ENCODE results near the gene RGS3.
"Not testable (repeated sequence)": the region's sequence is repeated elsewhere in the genome, so short reads cannot be mapped to it uniquely, and the experiment has no call there.

The RGS3 gene

DNA sequence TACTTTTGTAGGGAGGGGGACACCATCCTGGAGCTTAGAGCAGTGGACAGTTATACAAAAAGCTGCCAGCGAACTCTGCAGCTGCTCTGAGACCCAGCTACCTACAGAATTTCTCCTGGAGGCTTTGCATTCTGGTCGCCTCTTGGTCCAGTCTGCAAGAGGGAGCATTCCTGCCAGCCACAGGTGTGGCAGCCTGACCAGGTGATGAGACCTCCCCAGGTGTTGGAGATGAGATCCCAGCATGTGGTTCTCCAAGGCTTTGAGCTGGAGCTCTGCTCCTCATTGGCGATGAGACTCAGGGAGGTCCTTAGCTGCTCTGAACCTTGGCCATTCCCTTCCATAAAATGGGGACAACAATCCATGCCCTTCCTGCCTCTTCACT, 69.3 kb downstream of the RGS3 start:
- ATAC-seq: no peak

DNA sequence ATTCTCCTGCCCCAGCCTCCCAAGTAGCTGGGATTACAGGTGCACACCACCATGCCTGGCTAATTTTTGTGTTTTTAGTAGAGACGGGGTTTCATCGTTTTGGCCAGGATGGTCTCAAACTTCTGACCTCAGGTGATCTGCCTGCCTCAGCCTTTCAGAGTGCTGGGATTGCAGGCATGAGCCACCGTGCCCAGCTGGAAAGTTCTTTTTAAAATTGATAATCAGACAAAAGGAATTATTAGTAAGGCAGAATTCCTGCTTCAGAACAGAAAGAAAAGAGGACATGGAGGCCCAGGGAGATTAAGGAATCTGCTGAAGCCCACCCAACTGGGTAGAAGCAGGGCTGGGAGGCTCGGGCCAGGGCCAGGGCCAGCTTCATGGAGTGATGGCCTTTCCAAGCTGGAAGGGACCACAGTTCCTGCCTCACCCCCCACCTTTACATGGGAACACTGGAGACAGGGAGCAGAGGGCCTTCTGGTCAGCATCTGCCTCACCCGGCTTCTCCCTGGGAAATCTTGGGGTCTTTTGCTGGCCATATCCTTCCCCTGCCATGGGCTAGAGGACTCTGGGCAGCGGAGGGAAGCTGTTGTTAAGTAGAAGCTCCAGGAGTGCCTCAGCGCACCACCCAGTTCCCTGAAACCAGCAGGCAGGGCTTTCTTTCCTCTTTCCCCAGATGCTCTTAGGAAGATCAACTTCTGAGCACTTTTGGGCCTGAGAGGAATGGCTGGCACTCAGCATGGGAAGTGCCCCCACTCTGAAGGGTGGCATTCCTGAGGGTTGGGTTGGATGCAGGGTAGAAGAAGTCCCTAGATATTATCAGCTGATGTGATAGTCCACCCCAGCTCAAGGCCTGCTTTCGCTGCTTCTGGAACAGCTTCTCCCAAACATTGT, 70.1 kb downstream of the RGS3 start:
- ATAC-seq: no peak

GRCh38 chr9:113535756-113536155, 72.2 kb downstream of the RGS3 start:
- no peak for ATAC-seq

DNA sequence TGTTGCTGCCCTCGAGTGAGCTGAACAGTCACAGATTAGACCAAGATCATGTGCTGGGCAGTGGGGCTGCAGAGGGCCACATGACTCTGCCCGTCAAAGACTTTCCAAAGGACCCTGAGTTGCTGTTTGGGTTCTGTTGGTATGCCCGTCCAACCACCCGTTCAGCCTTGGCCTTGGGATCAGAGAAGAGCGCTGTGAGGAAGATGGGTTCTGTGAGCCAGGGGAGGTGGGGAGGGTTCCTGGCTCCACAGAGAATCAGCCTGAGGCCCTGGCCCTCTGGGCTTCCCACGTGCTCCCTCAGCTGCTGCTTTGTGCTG, 72.6 kb downstream of the RGS3 start:
- ATAC-seq: no peak

DNA sequence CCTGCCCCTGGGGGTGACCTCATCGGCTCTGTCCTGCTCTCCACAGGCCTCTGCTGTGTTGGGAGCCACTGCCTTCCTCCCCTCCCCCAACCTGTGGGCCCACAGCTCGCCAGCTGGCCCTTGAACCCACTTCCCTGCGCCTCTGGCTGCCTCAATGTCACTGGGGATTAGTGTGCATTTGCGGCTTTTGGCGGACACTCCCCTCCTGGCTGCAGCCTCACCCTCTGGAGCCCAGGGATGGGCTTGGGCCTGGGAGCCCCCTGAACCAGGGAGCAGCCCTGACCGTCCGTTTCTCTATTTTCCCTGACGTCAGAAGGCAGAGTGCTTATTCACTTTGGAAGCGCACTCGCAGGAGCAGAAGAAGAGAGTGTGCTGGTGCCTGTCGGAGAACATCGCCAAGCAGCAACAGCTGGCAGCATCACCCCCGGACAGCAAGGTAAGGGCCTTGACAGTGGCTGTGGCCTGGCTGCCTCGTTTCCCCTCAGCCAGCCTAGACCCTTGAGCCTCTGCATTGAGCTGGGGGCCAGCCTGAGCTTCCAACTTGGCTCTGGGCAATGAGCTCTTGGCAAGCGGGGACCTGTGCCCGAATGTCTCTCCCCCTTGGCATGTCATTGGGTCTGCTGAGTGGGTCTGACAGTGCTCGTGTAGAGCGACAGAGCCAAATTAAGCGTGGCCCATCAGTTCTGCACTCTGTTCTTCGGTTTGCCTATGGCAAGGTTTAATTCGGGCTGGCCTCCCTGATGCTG, 73.1 kb downstream of the RGS3 start:
- ATAC-seq: no peak

DNA sequence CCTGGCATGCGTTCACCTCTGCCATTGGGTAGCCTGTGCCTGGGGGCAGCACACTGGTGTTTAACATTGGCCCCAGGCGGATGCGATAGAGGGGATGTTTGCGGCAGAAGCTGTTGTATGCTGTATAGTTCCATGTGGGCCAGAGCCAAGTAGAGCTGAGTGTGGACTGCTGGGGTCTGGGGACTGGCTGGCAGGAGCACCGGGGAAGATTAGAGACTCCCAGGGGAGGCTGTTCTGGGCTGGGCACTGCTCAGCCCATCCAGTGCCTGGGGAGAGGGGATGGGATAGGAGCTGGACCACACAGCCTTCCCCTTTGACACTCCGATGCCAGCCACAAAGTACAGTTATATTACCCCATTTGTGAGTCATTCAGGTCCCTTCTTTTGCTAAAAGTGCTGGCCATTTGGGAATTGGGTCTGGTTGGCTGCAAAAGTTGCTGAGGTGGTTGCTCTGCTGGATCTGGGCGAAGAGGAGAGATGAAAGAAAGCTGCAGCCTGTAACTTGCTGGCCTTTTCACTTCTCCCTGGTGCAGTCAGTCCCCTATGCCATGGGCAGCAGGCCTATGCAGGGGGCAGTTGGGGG, 73.8 kb downstream of the RGS3 start:
- ATAC-seq: no peak

GRCh38 chr9:113538131-113538530, 74.6 kb downstream of the RGS3 start:
- no peak for ATAC-seq

DNA sequence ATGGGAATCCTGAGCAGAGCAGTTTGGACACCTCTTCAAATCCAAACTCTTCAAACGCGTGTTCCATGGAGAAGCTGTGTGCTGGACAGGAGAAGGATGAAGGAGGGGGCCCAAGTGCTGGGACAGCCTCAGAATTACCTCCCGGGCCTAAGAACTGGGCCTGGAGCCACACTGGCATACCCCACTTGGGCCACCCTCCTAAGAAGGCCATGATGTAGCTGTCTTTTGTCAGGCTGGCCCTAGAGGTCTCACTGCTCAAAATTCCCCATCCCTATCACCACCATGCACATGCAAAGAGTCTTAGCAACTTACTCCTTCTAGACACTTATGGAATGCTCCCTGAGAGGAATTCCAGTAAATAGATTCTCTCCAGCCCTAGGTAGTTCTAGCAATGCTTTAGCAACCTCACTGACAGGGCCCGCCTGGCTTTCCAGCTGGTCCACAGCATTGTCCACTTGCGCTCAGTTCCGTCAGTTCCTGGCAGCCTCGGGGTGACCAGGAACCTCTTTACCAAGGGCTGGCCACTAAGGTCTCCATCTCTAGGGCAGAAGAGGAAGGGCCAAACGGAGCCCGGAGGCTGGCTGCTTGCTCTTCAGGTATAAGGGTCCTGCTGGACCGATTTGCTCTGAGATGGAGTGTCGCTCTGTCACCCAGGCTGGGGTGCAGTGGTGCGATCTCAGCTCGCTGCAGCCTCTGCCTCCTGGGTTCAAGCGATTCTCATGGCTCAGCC, 75.3 kb downstream of the RGS3 start:
- ATAC-seq: no peak

DNA sequence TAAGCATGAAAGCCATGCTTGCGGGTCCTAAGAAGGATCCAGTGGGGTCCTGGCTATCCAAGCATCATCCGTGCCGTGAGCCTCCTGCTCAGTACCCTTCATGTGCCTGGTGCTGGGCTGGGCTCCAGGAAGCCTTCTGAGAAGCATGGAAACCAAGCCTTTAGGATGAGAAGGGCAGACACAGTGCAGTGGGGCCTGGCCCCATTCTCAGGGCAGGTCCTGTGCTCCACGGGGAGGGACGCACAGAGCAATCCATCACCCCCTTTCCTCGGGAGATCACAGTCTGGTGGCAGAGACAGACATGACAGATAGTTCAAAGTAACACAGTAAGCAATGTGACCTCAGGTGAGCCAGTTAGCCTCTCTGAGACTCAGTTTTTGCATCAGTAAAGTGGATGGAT, 76.9 kb downstream of the RGS3 start:
- no peak for ATAC-seq

- no peak for ATAC-seq
Measured at GRCh38 chr9:113541019-113541900, 77.7 kb downstream of the RGS3 start.

DNA sequence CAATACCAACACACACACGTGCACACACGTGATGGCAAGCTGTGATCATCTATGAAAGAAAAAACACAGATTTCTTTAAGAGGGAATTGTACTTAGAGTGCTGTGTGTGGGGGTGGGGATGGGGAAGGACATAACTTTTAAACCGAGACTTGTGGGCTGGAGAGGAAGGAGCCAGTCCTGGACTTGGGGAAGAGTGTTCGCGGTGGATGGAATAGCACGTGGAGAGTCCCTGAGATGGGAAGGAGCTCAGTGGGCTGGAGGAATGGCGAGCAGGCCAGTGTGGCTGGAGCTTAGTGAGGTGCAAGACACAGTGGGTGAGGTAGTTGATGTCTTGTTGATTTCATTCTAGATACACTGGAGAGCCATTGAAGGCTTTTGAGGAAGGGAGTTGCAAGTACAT, 78.5 kb downstream of the RGS3 start:
- ATAC-seq: no peak

DNA sequence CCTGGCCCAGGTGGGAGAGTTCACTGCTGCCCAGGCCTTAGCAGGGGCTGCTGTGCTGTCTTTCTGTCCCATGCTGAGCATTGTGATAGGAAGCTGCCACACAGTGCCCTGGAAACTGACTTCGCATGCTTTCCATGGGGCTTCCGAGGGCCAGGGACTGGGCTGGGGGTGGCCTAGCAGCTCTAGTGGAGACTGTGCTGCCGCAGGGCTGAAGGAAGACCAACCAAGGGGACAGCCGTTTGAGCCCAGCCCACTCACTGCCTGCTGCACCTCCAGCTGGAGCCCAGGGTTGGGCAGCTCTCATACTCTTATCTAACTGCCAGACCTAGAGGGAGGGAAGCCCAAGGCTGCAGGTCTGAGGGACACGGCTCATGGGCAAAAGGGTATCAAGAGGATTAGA, 79.2 kb downstream of the RGS3 start:
- ATAC-seq: no peak

- ATAC-seq: no peak
Measured at GRCh38 chr9:113543296-113543981, 79.9 kb downstream of the RGS3 start.

- no peak for ATAC-seq
Measured at GRCh38 chr9:113543982-113544303, 80.4 kb downstream of the RGS3 start.

DNA sequence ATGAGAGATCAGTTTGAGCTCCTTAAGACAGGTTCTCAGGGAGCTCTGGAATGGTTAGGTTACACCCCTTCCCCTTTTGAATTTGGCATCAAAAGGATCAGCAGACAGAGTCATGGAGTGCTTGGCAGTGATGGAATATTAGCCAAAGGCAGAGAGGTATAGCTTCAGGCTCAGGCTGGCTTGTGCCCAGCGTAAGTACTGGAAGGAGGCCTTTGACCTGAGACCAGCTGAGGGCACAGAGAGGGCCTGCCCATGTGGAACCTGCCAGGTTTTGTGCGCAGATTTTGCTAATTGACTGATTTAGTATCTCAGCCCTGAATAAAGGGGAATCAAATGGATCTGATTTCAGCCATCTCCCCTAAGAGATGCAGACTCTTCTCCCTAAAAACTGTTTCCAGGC, 81.5 kb downstream of the RGS3 start:
- ATAC-seq: no peak

- ATAC-seq: no peak
Measured at GRCh38 chr9:113546566-113546965, 83.0 kb downstream of the RGS3 start.

GRCh38 chr9:113547501-113547900, 84.0 kb downstream of the RGS3 start:
- ATAC-seq: no peak

DNA sequence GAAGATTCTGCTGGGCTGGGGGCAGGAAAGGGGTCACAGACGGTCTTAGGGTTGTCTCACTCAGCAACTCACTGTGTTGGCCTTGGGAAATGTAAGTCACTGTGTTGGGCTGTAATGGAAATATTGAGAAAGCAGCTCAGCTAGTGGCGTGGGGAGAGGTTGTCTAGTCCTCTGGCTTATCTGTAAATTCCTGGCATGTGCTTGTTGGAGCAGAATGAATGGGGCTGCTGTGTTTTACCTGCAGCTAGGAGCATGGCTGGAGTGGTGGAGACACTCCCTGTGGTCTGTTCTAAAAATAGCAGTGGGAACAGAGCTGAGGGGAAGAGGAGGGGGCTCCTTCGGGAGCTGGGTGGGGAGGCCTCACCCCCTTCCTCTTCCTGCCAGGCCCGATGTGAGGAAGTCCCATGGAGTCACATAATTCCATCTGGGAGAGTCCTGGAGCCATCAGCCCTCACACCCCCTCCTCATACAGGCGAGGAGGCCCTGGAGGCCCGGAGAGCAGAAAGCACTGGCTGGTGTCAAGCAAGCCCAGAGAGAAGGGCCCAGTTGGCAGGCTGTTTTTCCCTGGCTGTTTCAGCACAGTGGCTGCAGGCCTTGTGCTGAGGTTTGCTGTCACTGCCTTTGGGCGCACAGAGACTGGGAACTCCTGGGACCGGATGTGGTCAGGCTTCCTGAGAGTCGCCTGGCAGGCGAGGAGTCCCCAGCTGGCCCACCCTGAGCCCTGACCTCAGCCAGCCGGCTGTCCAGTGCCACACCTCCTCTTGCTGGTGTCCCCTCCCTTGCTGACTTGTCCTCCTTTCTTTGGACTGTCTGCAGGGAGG, 84.9 kb downstream of the RGS3 start:
- peak; percentile 80 to 94 for ATAC-seq

DNA sequence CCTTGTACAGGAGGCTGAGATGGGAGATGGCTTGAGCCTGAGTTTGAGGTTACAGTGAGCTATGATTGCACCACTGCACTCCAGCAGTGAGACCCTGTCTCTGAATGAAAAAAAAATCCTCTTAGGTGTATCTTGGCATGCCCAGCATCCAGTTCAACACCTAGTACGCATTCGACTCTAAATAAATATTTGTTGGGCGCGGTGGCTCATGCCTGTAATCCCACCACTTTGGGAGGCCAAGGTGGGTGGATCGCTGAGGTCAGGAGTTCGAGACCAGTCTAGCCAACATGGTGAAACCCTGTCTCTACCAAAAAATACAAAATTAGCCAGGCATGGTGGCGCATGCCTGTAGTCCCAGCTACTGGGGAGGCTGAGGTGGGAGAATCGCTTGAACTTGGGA, 86.4 kb downstream of the RGS3 start:
- ATAC-seq: not testable (repeated sequence)

GRCh38 chr9:113556877-113557593, 93.5 kb downstream of the RGS3 start:
- ATAC-seq: peak in 1 of 2 donors; percentile 25

All from activated CD4-positive, CD25-positive, alpha-beta regulatory T cell treated with anti-CD3 and anti-CD28 coated beads, Interleukin-2, amount 50 U/mL, for 24 hours (primary cell).